ENCODE results near the gene INPP4B.

Gene INPP4B

GRCh38 chr4:142406499-142406835 is 439.6 kb downstream of the INPP4B start:
- Histone ChIP-seq H3K4me2 (ENCODE audit: low read length) (no peak overlapping the region), H3K79me2 (ENCODE audit: control insufficient read depth, insufficient read depth, low read length) (no peaks in the 10 kb centered on the region), H2BK120ac (ENCODE audit: low read depth, low read length) (no peak overlapping the region), H3K4ac (ENCODE audit: low read depth, low read length) (no peak overlapping the region), H3K27ac (ENCODE audit: low read depth, low read length) (no peak overlapping the region), H3K4me1 (ENCODE audit: control insufficient read depth, low read depth, low read length) (peaks cover 7% of the 10 kb centered on the region), H3K36me3 (ENCODE audit: control insufficient read depth, insufficient read depth, low read length) (no peaks in the 10 kb centered on the region), H2AK5ac (ENCODE audit: low read length) (no peak overlapping the region), H4K8ac (ENCODE audit: low read depth, low read length) (no peak overlapping the region), H3K18ac (ENCODE audit: low read length) (no peak overlapping the region), H3K4me3 (ENCODE audit: low read length) (no peak overlapping the region), H3K27me3 (ENCODE audit: insufficient read depth, low read length, poor library complexity) (no peaks in the 10 kb centered on the region), H3K23ac (ENCODE audit: low read length) (no peak overlapping the region), H3K79me1 (ENCODE audit: low read length) (no peaks in the 10 kb centered on the region), H2BK5ac (ENCODE audit: low read length) (no peak overlapping the region), H4K5ac (ENCODE audit: low read length) (no peak overlapping the region), H2BK15ac (replicated peaks; ENCODE audit: low read depth) (no peak overlapping the region), H3K56ac (ENCODE audit: low read length) (no peak overlapping the region), H3K9ac (ENCODE audit: low read length) (no peak overlapping the region)
- WGBS (ENCODE audit: extremely low coverage, insufficient coverage, low lambda C conversion rate), result no CpG with 5 or more reads among the region's 2 CpGs
- DNase-seq, result no peak

- H3K4me3 ChIP-seq (ENCODE audit: low read length), result no peak overlapping the region
- H3K23ac ChIP-seq (ENCODE audit: low read length), result no peak overlapping the region
- H4K8ac ChIP-seq (ENCODE audit: low read depth, low read length), result no peak overlapping the region
- H3K27ac ChIP-seq (ENCODE audit: low read depth, low read length), result peak overlapping the region; percentile 83
- no peak overlapping the region for H3K56ac ChIP-seq (ENCODE audit: low read length)
- H3K79me2 ChIP-seq (ENCODE audit: control insufficient read depth, insufficient read depth, low read length), result no peaks in the 10 kb centered on the region
- peaks cover 7% of the 10 kb centered on the region for H3K4me1 ChIP-seq (ENCODE audit: control insufficient read depth, low read depth, low read length)
- DNase-seq, result peak; percentile 89
- H3K36me3 ChIP-seq (ENCODE audit: control insufficient read depth, insufficient read depth, low read length), result no peaks in the 10 kb centered on the region
- H2AK5ac ChIP-seq (ENCODE audit: low read length), result no peak overlapping the region
- WGBS (ENCODE audit: extremely low coverage, insufficient coverage, low lambda C conversion rate), result no CpG with 5 or more reads among the region's 5 CpGs
- H3K27me3 ChIP-seq (ENCODE audit: insufficient read depth, low read length, poor library complexity), result no peaks in the 10 kb centered on the region
- H3K18ac ChIP-seq (ENCODE audit: low read length), result peak overlapping the region; percentile 97
- H3K4me2 ChIP-seq (ENCODE audit: low read length), result no peak overlapping the region
- no peak overlapping the region for H2BK15ac ChIP-seq (replicated peaks; ENCODE audit: low read depth)
- no peaks in the 10 kb centered on the region for H3K79me1 ChIP-seq (ENCODE audit: low read length)
- no peak overlapping the region for H4K5ac ChIP-seq (ENCODE audit: low read length)
- H2BK120ac ChIP-seq (ENCODE audit: low read depth, low read length), result peak overlapping the region; percentile 1
- H3K4ac ChIP-seq (ENCODE audit: low read depth, low read length), result no peak overlapping the region
- H2BK5ac ChIP-seq (ENCODE audit: low read length), result no peak overlapping the region
- no peak overlapping the region for H3K9ac ChIP-seq (ENCODE audit: low read length)
Observed at GRCh38 chr4:142405695-142406498, 440.2 kb downstream of the INPP4B start.

- Histone ChIP-seq H3K27me3 (ENCODE audit: insufficient read depth, low read length, poor library complexity) (no peaks in the 10 kb centered on the region), H3K18ac (ENCODE audit: low read length) (peak overlapping the region; percentile 76), H2BK5ac (ENCODE audit: low read length) (no peak overlapping the region), H3K23ac (ENCODE audit: low read length) (no peak overlapping the region), H3K9ac (ENCODE audit: low read length) (peak overlapping the region; percentile 9), H3K4me3 (ENCODE audit: low read length) (no peak overlapping the region), H3K56ac (ENCODE audit: low read length) (peak overlapping the region; percentile 62), H3K36me3 (ENCODE audit: control insufficient read depth, insufficient read depth, low read length) (no peaks in the 10 kb centered on the region), H2AK5ac (ENCODE audit: low read length) (no peak overlapping the region), H4K8ac (ENCODE audit: low read depth, low read length) (no peak overlapping the region), H3K79me1 (ENCODE audit: low read length) (no peaks in the 10 kb centered on the region), H3K4ac (ENCODE audit: low read depth, low read length) (no peak overlapping the region), H3K4me2 (ENCODE audit: low read length) (no peak overlapping the region), H3K27ac (ENCODE audit: low read depth, low read length) (peak overlapping the region; percentile 83), H4K5ac (ENCODE audit: low read length) (no peak overlapping the region), H3K4me1 (ENCODE audit: control insufficient read depth, low read depth, low read length) (peaks cover 7% of the 10 kb centered on the region), H3K79me2 (ENCODE audit: control insufficient read depth, insufficient read depth, low read length) (no peaks in the 10 kb centered on the region), H2BK120ac (ENCODE audit: low read depth, low read length) (peak overlapping the region; percentile 1), H2BK15ac (replicated peaks; ENCODE audit: low read depth) (no peak overlapping the region)
- no CpG with 5 or more reads among the region's 14 CpGs for WGBS (ENCODE audit: extremely low coverage, insufficient coverage, low lambda C conversion rate)
- DNase-seq, result peak; percentile 61
Observed at GRCh38 chr4:142405021-142405694, 440.9 kb downstream of the INPP4B start.

- Histone ChIP-seq H2BK5ac (ENCODE audit: low read length) (no peak overlapping the region), H3K36me3 (ENCODE audit: control insufficient read depth, insufficient read depth, low read length) (no peaks in the 10 kb centered on the region)
Observed at GRCh38 chr4:142404191-142404611, 441.9 kb downstream of the INPP4B start.

GRCh38 chr4:142402900-142403299 is 443.2 kb downstream of the INPP4B start:
- no peak overlapping the region for H3K18ac ChIP-seq (ENCODE audit: low read length)
- H4K8ac ChIP-seq (ENCODE audit: low read depth, low read length), result no peak overlapping the region
- no peak overlapping the region for H4K5ac ChIP-seq (ENCODE audit: low read length)
- H3K79me1 ChIP-seq (ENCODE audit: low read length), result no peaks in the 10 kb centered on the region
- H3K27me3 ChIP-seq (ENCODE audit: insufficient read depth, low read length, poor library complexity), result no peaks in the 10 kb centered on the region
- no peaks in the 10 kb centered on the region for H3K36me3 ChIP-seq (ENCODE audit: control insufficient read depth, insufficient read depth, low read length)
- H3K23ac ChIP-seq (ENCODE audit: low read length), result no peak overlapping the region
- no peak overlapping the region for H3K4me3 ChIP-seq (ENCODE audit: low read length)
- DNase-seq, result no peak
- no CpG with 5 or more reads among the region's 2 CpGs for WGBS (ENCODE audit: extremely low coverage, insufficient coverage, low lambda C conversion rate)
- no peak overlapping the region for H3K56ac ChIP-seq (ENCODE audit: low read length)
- H3K4me2 ChIP-seq (ENCODE audit: low read length), result no peak overlapping the region
- no peaks in the 10 kb centered on the region for H3K79me2 ChIP-seq (ENCODE audit: control insufficient read depth, insufficient read depth, low read length)
- no peak overlapping the region for H3K9ac ChIP-seq (ENCODE audit: low read length)
- no peak overlapping the region for H2BK5ac ChIP-seq (ENCODE audit: low read length)
- no peak overlapping the region for H2BK15ac ChIP-seq (replicated peaks; ENCODE audit: low read depth)
- H3K4me1 ChIP-seq (ENCODE audit: control insufficient read depth, low read depth, low read length), result peaks cover 7% of the 10 kb centered on the region
- no peak overlapping the region for H2AK5ac ChIP-seq (ENCODE audit: low read length)
- no peak overlapping the region for H2BK120ac ChIP-seq (ENCODE audit: low read depth, low read length)
- H3K27ac ChIP-seq (ENCODE audit: low read depth, low read length), result no peak overlapping the region
- H3K4ac ChIP-seq (ENCODE audit: low read depth, low read length), result no peak overlapping the region

More at GRCh38 chr4:142404191-142404611, 441.9 kb downstream of the INPP4B start:
- no peak overlapping the region for H3K4me2 ChIP-seq (ENCODE audit: low read length)
- no peak overlapping the region for H4K8ac ChIP-seq (ENCODE audit: low read depth, low read length)
- no peak overlapping the region for H3K9ac ChIP-seq (ENCODE audit: low read length)
- H2AK5ac ChIP-seq (ENCODE audit: low read length), result no peak overlapping the region
- peaks cover 7% of the 10 kb centered on the region for H3K4me1 ChIP-seq (ENCODE audit: control insufficient read depth, low read depth, low read length)
- peak overlapping the region; percentile 96 for H2BK15ac ChIP-seq (replicated peaks; ENCODE audit: low read depth)
- H3K56ac ChIP-seq (ENCODE audit: low read length), result no peak overlapping the region
- WGBS (ENCODE audit: extremely low coverage, insufficient coverage, low lambda C conversion rate), result no CpG with 5 or more reads among the region's 3 CpGs
- H3K18ac ChIP-seq (ENCODE audit: low read length), result peak overlapping the region; percentile 95
- no peak overlapping the region for H3K4ac ChIP-seq (ENCODE audit: low read depth, low read length)
- H3K79me1 ChIP-seq (ENCODE audit: low read length), result no peaks in the 10 kb centered on the region
- H4K5ac ChIP-seq (ENCODE audit: low read length), result no peak overlapping the region
- H2BK120ac ChIP-seq (ENCODE audit: low read depth, low read length), result no peak overlapping the region
- no peak overlapping the region for H3K4me3 ChIP-seq (ENCODE audit: low read length)
- H3K27me3 ChIP-seq (ENCODE audit: insufficient read depth, low read length, poor library complexity), result no peaks in the 10 kb centered on the region
- DNase-seq, result no peak
- no peaks in the 10 kb centered on the region for H3K79me2 ChIP-seq (ENCODE audit: control insufficient read depth, insufficient read depth, low read length)
- H3K23ac ChIP-seq (ENCODE audit: low read length), result no peak overlapping the region
- no peak overlapping the region for H3K27ac ChIP-seq (ENCODE audit: low read depth, low read length)
